HEK293 (cell line): ENCODE data around the gene SH3RF3.

Source experiments
- CTCF ChIA-PET: fragments of 350-600 bp; formaldehyde crosslinking; extraction: SDS; loops from one replicate; lab custom pipeline; 2021; ENCODE audit warnings: antibody characterized with exemption; lab: Yijun Ruan, JAX
- POLR2A ChIA-PET: fragments of 300-600 bp; formaldehyde crosslinking; extraction: SDS; loops from one replicate; lab custom pipeline; 2020; ENCODE audit warnings: antibody characterized with exemption, inconsistent platforms; lab: Yijun Ruan, JAX
- H3K27ac ChIP-seq: fragments of 200-500 bp; sonication (Bioruptor generic); 2 replicates; pipeline ENCODE4 v1.5.1; 2014; ENCODE audit warnings: low read depth, low read length, control low read depth, inconsistent platforms; ENCODE audit errors: extremely low read depth
- H3K36me3 ChIP-seq, 2 experiments: fragments of 200-500 bp in 1 of 2; sonication (Bioruptor generic) in 1 of 2; 1 replicate in 1 of 2; 2 replicates in 1 of 2; pipeline ENCODE4 v1.5.1; 2014 to 2017; ENCODE audit warnings: inconsistent platforms in 2 of 2, low read length in 2 of 2; ENCODE audit not compliant: control insufficient read depth in 2 of 2, insufficient read depth in 1 of 2
- H3K4me1 ChIP-seq: fragments of 200-500 bp; sonication (Bioruptor generic); 2 replicates; pipeline ENCODE4 v1.5.1; 2014; ENCODE audit warnings: mild to moderate bottlenecking, low read length, inconsistent platforms; ENCODE audit not compliant: control insufficient read depth, insufficient read depth
- H3K4me3 ChIP-seq: 2 replicates; pipeline ENCODE4 v1.5.1; 2011; ENCODE audit warnings: low read depth, mild to moderate bottlenecking, control low read depth, low read length, moderate library complexity
- H3K9me3 ChIP-seq: fragments of 200-500 bp; sonication (Bioruptor generic); 2 replicates; pipeline ENCODE4 v1.5.1; 2014; ENCODE audit warnings: low read depth, low read length, inconsistent platforms; ENCODE audit not compliant: control insufficient read depth, insufficient read depth
- EGR2 ChIP-seq: fragments of 450-650 bp; formaldehyde crosslinking; IDR thresholded peaks from 2 replicates; pipeline ENCODE4 v1.5.1; 2016; ENCODE audit warnings: low read depth, missing biosample characterization, missing genetic modification characterization
- IKZF3 ChIP-seq: fragments of 450-650 bp; IDR thresholded peaks from 2 replicates; pipeline ENCODE4 v1.5.0; 2018; ENCODE audit warnings: missing biosample characterization, mild to moderate bottlenecking, missing genetic modification characterization, moderate library complexity
- SALL2 ChIP-seq: fragments of 450-650 bp; formaldehyde crosslinking; IDR thresholded peaks from 2 replicates; pipeline ENCODE4 v1.5.0; 2017; ENCODE audit warnings: missing biosample characterization, mild to moderate bottlenecking, missing genetic modification characterization, borderline replicate concordance
- SCRT2 ChIP-seq: fragments of 450-650 bp; formaldehyde crosslinking; IDR thresholded peaks from 2 replicates; pipeline ENCODE4 v1.5.1; 2016; ENCODE audit warnings: missing biosample characterization, missing genetic modification characterization
- SP2 ChIP-seq: fragments of 450-650 bp; formaldehyde crosslinking; IDR thresholded peaks from 2 replicates; pipeline ENCODE4 v1.5.1; 2016; ENCODE audit warnings: missing biosample characterization, missing genetic modification characterization
- ZBTB20 ChIP-seq: fragments of 450-650 bp; formaldehyde crosslinking; IDR thresholded peaks from 2 replicates; pipeline ENCODE4 v1.5.1; 2016; ENCODE audit warnings: missing biosample characterization, missing genetic modification characterization
- ZFHX2 ChIP-seq: fragments of 450-650 bp; formaldehyde crosslinking; conservative IDR thresholded peaks from 2 replicates; pipeline ENCODE4 v1.5.1; 2016; ENCODE audit warnings: missing biosample characterization, missing genetic modification characterization
- ZIC2 ChIP-seq: fragments of 450-650 bp; formaldehyde crosslinking; IDR thresholded peaks from 2 replicates; pipeline ENCODE4 v1.5.1; 2016; ENCODE audit warnings: missing biosample characterization, missing genetic modification characterization
- ZNF10 ChIP-seq: fragments of 450-650 bp; formaldehyde crosslinking; IDR thresholded peaks from 2 replicates; pipeline ENCODE4 v1.5.1; 2017; ENCODE audit warnings: missing biosample characterization, missing genetic modification characterization
- ZNF140 ChIP-seq: fragments of 450-650 bp; formaldehyde crosslinking; IDR thresholded peaks from 2 replicates; pipeline ENCODE4 v1.5.1; 2016; ENCODE audit warnings: missing biosample characterization, missing genetic modification characterization
- ZNF211 ChIP-seq: fragments of 450-650 bp; formaldehyde crosslinking; IDR thresholded peaks from 2 replicates; pipeline ENCODE4 v1.5.1; 2016; ENCODE audit warnings: low read depth, missing biosample characterization, missing genetic modification characterization
- ZNF426 ChIP-seq: fragments of 450-650 bp; formaldehyde crosslinking; IDR thresholded peaks from 2 replicates; pipeline ENCODE4 v1.5.1; 2017; ENCODE audit warnings: missing biosample characterization, missing genetic modification characterization, mild to moderate bottlenecking, inconsistent platforms, moderate library complexity
- ZNF654 ChIP-seq: fragments of 450-650 bp; formaldehyde crosslinking; IDR thresholded peaks from 2 replicates; pipeline ENCODE4 v1.5.1; 2016; ENCODE audit warnings: low read depth, missing biosample characterization, missing genetic modification characterization
- TF ChIP-seq, protein P1 (sequence below): fragments of 450-650 bp; IDR thresholded peaks from 2 replicates; pipeline ENCODE4 v1.5.1; 2018; ENCODE audit warnings: missing biosample characterization, mild to moderate bottlenecking, missing genetic modification characterization
- TF ChIP-seq, protein P2 (sequence below): fragments of 450-650 bp; formaldehyde crosslinking; IDR thresholded peaks from 2 replicates; pipeline ENCODE4 v1.5.1; 2016; ENCODE audit warnings: missing biosample characterization, missing genetic modification characterization
- TF ChIP-seq, protein P3 (sequence below): fragments of 450-650 bp; formaldehyde crosslinking; IDR thresholded peaks from 2 replicates; pipeline ENCODE4 v1.5.1; 2016; ENCODE audit warnings: missing biosample characterization, missing genetic modification characterization

The SH3RF3 gene

GRCh38 chr2:109410039-109410815, 281.2 kb downstream of the SH3RF3 start:
- Histone ChIP-seq H3K4me1 (peaks cover 7% of the 10 kb centered on the region), H3K36me3 (no peaks in the 10 kb centered on the region), H3K27ac (no peak overlapping the region), H3K9me3 (no peaks in the 10 kb centered on the region), H3K4me3 (no peak overlapping the region)
- POLR2A ChIA-PET = no interaction called here
- CTCF ChIA-PET = interaction anchor here (0.5 to 1.7 kb wide), 3 partner anchors 84 to 100 kb away, joined by 3 to 6 read pairs (median 3); no protein-coding TSS in a partner anchor
- TF ChIP-seq ZIC2 (tag by site-specific recombination) (peak; percentile 48; the same call in 1 of the 2 replicates), SCRT2 (tag by site-specific recombination) (peak; percentile 44; the same call in 1 of the 2 replicates), ZNF10 (tag by site-specific recombination) (0 out of 2 replicates have a peak, but pooled peaks have one; percentile 64), ZBTB20 (no peak), IKZF3 (no peak)
- TF ChIP-seq, protein P1, sequence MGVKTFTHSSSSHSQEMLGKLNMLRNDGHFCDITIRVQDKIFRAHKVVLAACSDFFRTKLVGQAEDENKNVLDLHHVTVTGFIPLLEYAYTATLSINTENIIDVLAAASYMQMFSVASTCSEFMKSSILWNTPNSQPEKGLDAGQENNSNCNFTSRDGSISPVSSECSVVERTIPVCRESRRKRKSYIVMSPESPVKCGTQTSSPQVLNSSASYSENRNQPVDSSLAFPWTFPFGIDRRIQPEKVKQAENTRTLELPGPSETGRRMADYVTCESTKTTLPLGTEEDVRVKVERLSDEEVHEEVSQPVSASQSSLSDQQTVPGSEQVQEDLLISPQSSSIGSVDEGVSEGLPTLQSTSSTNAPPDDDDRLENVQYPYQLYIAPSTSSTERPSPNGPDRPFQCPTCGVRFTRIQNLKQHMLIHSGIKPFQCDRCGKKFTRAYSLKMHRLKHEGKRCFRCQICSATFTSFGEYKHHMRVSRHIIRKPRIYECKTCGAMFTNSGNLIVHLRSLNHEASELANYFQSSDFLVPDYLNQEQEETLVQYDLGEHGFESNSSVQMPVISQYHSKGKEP (tag by site-specific recombination) = 0 out of 2 replicates have a peak, but pooled peaks have one; percentile 21

- Histone ChIP-seq H3K27ac (no peak overlapping the region), H3K4me3 (no peak overlapping the region), H3K36me3 (no peaks in the 10 kb centered on the region), H3K9me3 (no peaks in the 10 kb centered on the region), H3K4me1 (peaks cover 7% of the 10 kb centered on the region)
- TF ChIP-seq ZNF426 (no peak), ZNF654 (no peak), ZNF211 (tag by site-specific recombination) (no peak), ZNF140 (tag by site-specific recombination) (no peak), SALL2 (tag by site-specific recombination) (no peak), SP2 (tag by site-specific recombination) (no peak)
- TF ChIP-seq, protein P2, sequence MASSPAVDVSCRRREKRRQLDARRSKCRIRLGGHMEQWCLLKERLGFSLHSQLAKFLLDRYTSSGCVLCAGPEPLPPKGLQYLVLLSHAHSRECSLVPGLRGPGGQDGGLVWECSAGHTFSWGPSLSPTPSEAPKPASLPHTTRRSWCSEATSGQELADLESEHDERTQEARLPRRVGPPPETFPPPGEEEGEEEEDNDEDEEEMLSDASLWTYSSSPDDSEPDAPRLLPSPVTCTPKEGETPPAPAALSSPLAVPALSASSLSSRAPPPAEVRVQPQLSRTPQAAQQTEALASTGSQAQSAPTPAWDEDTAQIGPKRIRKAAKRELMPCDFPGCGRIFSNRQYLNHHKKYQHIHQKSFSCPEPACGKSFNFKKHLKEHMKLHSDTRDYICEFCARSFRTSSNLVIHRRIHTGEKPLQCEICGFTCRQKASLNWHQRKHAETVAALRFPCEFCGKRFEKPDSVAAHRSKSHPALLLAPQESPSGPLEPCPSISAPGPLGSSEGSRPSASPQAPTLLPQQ (tag by site-specific recombination) = no peak
- POLR2A ChIA-PET = no interaction called here
- CTCF ChIA-PET = no interaction called here
Observed at GRCh38 chr2:109411640-109412325, 282.8 kb downstream of the SH3RF3 start.

DNA sequence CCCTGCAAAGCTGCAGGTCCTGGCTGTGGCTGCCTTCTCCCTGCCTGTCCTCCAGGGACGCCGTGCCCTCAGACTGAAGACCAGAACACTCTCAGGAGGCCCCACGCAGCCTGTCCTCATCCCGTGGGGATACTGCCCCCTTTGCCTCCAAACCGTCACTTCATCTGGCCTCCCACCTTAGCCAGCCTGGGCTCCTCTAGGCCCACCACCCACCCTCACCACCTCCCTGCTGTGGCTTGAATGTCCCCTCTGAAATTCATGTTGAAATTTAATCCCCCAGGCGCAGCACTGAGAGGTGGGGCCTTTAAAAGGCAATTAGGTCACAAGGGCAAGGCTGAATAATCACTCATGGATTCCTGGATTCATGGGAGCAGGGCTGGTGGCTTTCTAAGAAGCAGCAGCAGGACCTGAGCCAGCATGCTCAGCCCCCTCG, 286.6 kb downstream of the SH3RF3 start:
- no peaks in the 10 kb centered on the region for H3K36me3 ChIP-seq
- no peaks in the 10 kb centered on the region for H3K4me1 ChIP-seq
- ChIA-PET CTCF (no interaction called here), POLR2A (no interaction called here)
- TF ChIP-seq, protein P3, sequence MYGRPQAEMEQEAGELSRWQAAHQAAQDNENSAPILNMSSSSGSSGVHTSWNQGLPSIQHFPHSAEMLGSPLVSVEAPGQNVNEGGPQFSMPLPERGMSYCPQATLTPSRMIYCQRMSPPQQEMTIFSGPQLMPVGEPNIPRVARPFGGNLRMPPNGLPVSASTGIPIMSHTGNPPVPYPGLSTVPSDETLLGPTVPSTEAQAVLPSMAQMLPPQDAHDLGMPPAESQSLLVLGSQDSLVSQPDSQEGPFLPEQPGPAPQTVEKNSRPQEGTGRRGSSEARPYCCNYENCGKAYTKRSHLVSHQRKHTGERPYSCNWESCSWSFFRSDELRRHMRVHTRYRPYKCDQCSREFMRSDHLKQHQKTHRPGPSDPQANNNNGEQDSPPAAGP = no peak
- TF ChIP-seq ZFHX2 (tag by site-specific recombination) (peak; percentile 30; the same call in 1 of the 2 replicates), EGR2 (tag by site-specific recombination) (peak; percentile 51; the same call in 1 of the 2 replicates)
- H3K9me3 ChIP-seq = no peaks in the 10 kb centered on the region
- H3K4me3 ChIP-seq = no peak overlapping the region
- H3K27ac ChIP-seq = no peak overlapping the region
